ENCODE results near the gene PCBD2. TPM values are rescaled to one million over a fixed set of nuclear protein-coding genes. Genes with fewer than 3 reads are reported as not detected.

Gene PCBD2
- total and polyA plus RNA-seq, 2 of the 8 experiments (the other 6 are each of a cell fraction or from before 2014, with no cell fraction given), result 4.8 to 10.3 TPM

- TF ChIP-seq, protein P1, sequence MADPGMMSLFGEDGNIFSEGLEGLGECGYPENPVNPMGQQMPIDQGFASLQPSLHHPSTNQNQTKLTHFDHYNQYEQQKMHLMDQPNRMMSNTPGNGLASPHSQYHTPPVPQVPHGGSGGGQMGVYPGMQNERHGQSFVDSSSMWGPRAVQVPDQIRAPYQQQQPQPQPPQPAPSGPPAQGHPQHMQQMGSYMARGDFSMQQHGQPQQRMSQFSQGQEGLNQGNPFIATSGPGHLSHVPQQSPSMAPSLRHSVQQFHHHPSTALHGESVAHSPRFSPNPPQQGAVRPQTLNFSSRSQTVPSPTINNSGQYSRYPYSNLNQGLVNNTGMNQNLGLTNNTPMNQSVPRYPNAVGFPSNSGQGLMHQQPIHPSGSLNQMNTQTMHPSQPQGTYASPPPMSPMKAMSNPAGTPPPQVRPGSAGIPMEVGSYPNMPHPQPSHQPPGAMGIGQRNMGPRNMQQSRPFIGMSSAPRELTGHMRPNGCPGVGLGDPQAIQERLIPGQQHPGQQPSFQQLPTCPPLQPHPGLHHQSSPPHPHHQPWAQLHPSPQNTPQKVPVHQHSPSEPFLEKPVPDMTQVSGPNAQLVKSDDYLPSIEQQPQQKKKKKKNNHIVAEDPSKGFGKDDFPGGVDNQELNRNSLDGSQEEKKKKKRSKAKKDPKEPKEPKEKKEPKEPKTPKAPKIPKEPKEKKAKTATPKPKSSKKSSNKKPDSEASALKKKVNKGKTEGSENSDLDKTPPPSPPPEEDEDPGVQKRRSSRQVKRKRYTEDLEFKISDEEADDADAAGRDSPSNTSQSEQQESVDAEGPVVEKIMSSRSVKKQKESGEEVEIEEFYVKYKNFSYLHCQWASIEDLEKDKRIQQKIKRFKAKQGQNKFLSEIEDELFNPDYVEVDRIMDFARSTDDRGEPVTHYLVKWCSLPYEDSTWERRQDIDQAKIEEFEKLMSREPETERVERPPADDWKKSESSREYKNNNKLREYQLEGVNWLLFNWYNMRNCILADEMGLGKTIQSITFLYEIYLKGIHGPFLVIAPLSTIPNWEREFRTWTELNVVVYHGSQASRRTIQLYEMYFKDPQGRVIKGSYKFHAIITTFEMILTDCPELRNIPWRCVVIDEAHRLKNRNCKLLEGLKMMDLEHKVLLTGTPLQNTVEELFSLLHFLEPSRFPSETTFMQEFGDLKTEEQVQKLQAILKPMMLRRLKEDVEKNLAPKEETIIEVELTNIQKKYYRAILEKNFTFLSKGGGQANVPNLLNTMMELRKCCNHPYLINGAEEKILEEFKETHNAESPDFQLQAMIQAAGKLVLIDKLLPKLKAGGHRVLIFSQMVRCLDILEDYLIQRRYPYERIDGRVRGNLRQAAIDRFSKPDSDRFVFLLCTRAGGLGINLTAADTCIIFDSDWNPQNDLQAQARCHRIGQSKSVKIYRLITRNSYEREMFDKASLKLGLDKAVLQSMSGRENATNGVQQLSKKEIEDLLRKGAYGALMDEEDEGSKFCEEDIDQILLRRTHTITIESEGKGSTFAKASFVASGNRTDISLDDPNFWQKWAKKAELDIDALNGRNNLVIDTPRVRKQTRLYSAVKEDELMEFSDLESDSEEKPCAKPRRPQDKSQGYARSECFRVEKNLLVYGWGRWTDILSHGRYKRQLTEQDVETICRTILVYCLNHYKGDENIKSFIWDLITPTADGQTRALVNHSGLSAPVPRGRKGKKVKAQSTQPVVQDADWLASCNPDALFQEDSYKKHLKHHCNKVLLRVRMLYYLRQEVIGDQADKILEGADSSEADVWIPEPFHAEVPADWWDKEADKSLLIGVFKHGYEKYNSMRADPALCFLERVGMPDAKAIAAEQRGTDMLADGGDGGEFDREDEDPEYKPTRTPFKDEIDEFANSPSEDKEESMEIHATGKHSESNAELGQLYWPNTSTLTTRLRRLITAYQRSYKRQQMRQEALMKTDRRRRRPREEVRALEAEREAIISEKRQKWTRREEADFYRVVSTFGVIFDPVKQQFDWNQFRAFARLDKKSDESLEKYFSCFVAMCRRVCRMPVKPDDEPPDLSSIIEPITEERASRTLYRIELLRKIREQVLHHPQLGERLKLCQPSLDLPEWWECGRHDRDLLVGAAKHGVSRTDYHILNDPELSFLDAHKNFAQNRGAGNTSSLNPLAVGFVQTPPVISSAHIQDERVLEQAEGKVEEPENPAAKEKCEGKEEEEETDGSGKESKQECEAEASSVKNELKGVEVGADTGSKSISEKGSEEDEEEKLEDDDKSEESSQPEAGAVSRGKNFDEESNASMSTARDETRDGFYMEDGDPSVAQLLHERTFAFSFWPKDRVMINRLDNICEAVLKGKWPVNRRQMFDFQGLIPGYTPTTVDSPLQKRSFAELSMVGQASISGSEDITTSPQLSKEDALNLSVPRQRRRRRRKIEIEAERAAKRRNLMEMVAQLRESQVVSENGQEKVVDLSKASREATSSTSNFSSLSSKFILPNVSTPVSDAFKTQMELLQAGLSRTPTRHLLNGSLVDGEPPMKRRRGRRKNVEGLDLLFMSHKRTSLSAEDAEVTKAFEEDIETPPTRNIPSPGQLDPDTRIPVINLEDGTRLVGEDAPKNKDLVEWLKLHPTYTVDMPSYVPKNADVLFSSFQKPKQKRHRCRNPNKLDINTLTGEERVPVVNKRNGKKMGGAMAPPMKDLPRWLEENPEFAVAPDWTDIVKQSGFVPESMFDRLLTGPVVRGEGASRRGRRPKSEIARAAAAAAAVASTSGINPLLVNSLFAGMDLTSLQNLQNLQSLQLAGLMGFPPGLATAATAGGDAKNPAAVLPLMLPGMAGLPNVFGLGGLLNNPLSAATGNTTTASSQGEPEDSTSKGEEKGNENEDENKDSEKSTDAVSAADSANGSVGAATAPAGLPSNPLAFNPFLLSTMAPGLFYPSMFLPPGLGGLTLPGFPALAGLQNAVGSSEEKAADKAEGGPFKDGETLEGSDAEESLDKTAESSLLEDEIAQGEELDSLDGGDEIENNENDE (IDR thresholded peaks at IDR 0.05; ENCODE audit: insufficient replicate concordance, low read length), result no peak
- TF ChIP-seq SIN3A (conservative IDR thresholded peaks at IDR 0.05 in 1 of 2, IDR thresholded peaks at IDR 0.05 in 1 of 2; ENCODE audit: low read depth in 1 of 2, low read length in 2 of 2) (no peak), MAFK (IDR thresholded peaks at IDR 0.05; ENCODE audit: low read depth, low read length) (no peak), TCF12 (IDR thresholded peaks at IDR 0.05; ENCODE audit: low read depth, low read length) (no peak)
Measured at GRCh38 chr5:134975843-134976242, 70.9 kb downstream of the PCBD2 start (continued).
